Activated naive CD4-positive, alpha-beta T cell treated with anti-CD3 and anti-CD28 coated beads, Interleukin-2, amount 50 U/mL, for 24 hours (primary cell): ENCODE data around the gene PTTG1.
A peak's percentile ranks its signal among the peaks of the same experiment; 100 is the strongest.

Experiments used
- H3K27ac Mint-ChIP-seq: one replicate; pipeline ENCODE4 v1.8.0; 2021; ENCODE audit warnings: mild to moderate bottlenecking, mixed read lengths
- H3K27me3 Mint-ChIP-seq: one replicate; pipeline ENCODE4 v1.8.0; 2021; ENCODE audit warnings: mixed read lengths
- H3K36me3 Mint-ChIP-seq: one replicate; pipeline ENCODE4 v1.8.0; 2021; ENCODE audit warnings: mixed read lengths
- H3K4me1 Mint-ChIP-seq: one replicate; pipeline ENCODE4 v1.8.0; 2021; ENCODE audit warnings: mixed read lengths
- H3K4me3 Mint-ChIP-seq: one replicate; pipeline ENCODE4 v1.8.0; 2021; ENCODE audit warnings: mild to moderate bottlenecking, mixed read lengths
- H3K9me3 Mint-ChIP-seq: one replicate; pipeline ENCODE4 v1.8.0; 2021; ENCODE audit warnings: mixed read lengths

Gene PTTG1

GRCh38 chr5:160421625-160422258, at the start of gene PTTG1:
Gene PTTG1, plus strand, starts transcription at chr5:160421855. Its CDS starts 458 bp downstream, at chr5:160422313.
- Mint-ChIP-seq H3K27me3 (no peaks in the 10 kb centered on the region), H3K4me3 (peak within 1 kb of the TSS; percentile 96), H3K4me1 (peaks cover 86% of the 10 kb centered on the region), H3K9me3 (no peaks in the 10 kb centered on the region), H3K27ac (peak within 1 kb of the TSS; percentile 91), H3K36me3 (peaks cover 2% of the 10 kb centered on the region)

- H3K27ac Mint-ChIP-seq: no peak overlapping the region
- H3K27me3 Mint-ChIP-seq: peaks cover 45% of the 10 kb centered on the region
- H3K9me3 Mint-ChIP-seq: no peaks in the 10 kb centered on the region
- H3K4me1 Mint-ChIP-seq: no peaks in the 10 kb centered on the region
- H3K4me3 Mint-ChIP-seq: no peak overlapping the region
- H3K36me3 Mint-ChIP-seq: no peaks in the 10 kb centered on the region
Observed at GRCh38 chr5:160375166-160375565, 46.5 kb upstream of the PTTG1 start.

- Mint-ChIP-seq H3K4me3 (no peak overlapping the region), H3K4me1 (no peaks in the 10 kb centered on the region), H3K9me3 (no peaks in the 10 kb centered on the region), H3K36me3 (no peaks in the 10 kb centered on the region), H3K27ac (no peak overlapping the region), H3K27me3 (peaks cover 44% of the 10 kb centered on the region)
Observed at GRCh38 chr5:160375701-160376100, 46.0 kb upstream of the PTTG1 start.

- no peak overlapping the region for H3K4me3 Mint-ChIP-seq
- H3K27ac Mint-ChIP-seq: no peak overlapping the region
- H3K36me3 Mint-ChIP-seq: no peaks in the 10 kb centered on the region
- no peaks in the 10 kb centered on the region for H3K4me1 Mint-ChIP-seq
- H3K27me3 Mint-ChIP-seq: peaks cover 38% of the 10 kb centered on the region
- H3K9me3 Mint-ChIP-seq: no peaks in the 10 kb centered on the region
Observed at GRCh38 chr5:160376416-160376815, 45.2 kb upstream of the PTTG1 start.

GRCh38 chr5:160377651-160378050, 44.0 kb upstream of the PTTG1 start:
- H3K4me1 Mint-ChIP-seq: no peaks in the 10 kb centered on the region
- no peak overlapping the region for H3K4me3 Mint-ChIP-seq
- H3K27ac Mint-ChIP-seq: no peak overlapping the region
- no peaks in the 10 kb centered on the region for H3K9me3 Mint-ChIP-seq
- no peaks in the 10 kb centered on the region for H3K36me3 Mint-ChIP-seq
- peaks cover 31% of the 10 kb centered on the region for H3K27me3 Mint-ChIP-seq

GRCh38 chr5:160378330-160378729, 43.3 kb upstream of the PTTG1 start:
- H3K27ac Mint-ChIP-seq: no peak overlapping the region
- no peaks in the 10 kb centered on the region for H3K4me1 Mint-ChIP-seq
- H3K36me3 Mint-ChIP-seq: no peaks in the 10 kb centered on the region
- no peaks in the 10 kb centered on the region for H3K9me3 Mint-ChIP-seq
- no peak overlapping the region for H3K4me3 Mint-ChIP-seq
- H3K27me3 Mint-ChIP-seq: peaks cover 28% of the 10 kb centered on the region

- Mint-ChIP-seq H3K4me3 (no peak overlapping the region), H3K9me3 (no peaks in the 10 kb centered on the region), H3K36me3 (no peaks in the 10 kb centered on the region), H3K27ac (no peak overlapping the region), H3K27me3 (peaks cover 24% of the 10 kb centered on the region), H3K4me1 (no peaks in the 10 kb centered on the region)
Observed at GRCh38 chr5:160379511-160379910, 42.1 kb upstream of the PTTG1 start.

GRCh38 chr5:160380041-160380440, 41.6 kb upstream of the PTTG1 start:
- Mint-ChIP-seq H3K27me3 (peaks cover 20% of the 10 kb centered on the region), H3K27ac (no peak overlapping the region), H3K4me3 (no peak overlapping the region), H3K9me3 (no peaks in the 10 kb centered on the region), H3K4me1 (no peaks in the 10 kb centered on the region), H3K36me3 (no peaks in the 10 kb centered on the region)

GRCh38 chr5:160382346-160382745, 39.3 kb upstream of the PTTG1 start:
- Mint-ChIP-seq H3K27ac (no peak overlapping the region), H3K36me3 (no peaks in the 10 kb centered on the region), H3K27me3 (peaks cover 7% of the 10 kb centered on the region), H3K9me3 (no peaks in the 10 kb centered on the region), H3K4me1 (no peaks in the 10 kb centered on the region), H3K4me3 (no peak overlapping the region)

GRCh38 chr5:160384681-160385080, 37.0 kb upstream of the PTTG1 start:
- H3K27me3 Mint-ChIP-seq: peaks cover 3% of the 10 kb centered on the region
- H3K4me3 Mint-ChIP-seq: no peak overlapping the region
- H3K36me3 Mint-ChIP-seq: peaks cover 4% of the 10 kb centered on the region
- H3K9me3 Mint-ChIP-seq: peaks cover 8% of the 10 kb centered on the region
- H3K27ac Mint-ChIP-seq: no peak overlapping the region
- H3K4me1 Mint-ChIP-seq: no peaks in the 10 kb centered on the region

- Mint-ChIP-seq H3K36me3 (peaks cover 4% of the 10 kb centered on the region), H3K27me3 (no peaks in the 10 kb centered on the region), H3K9me3 (peaks cover 8% of the 10 kb centered on the region), H3K4me1 (no peaks in the 10 kb centered on the region), H3K27ac (no peak overlapping the region), H3K4me3 (no peak overlapping the region)
Observed at GRCh38 chr5:160385496-160385895, 36.2 kb upstream of the PTTG1 start.

- peaks cover 4% of the 10 kb centered on the region for H3K36me3 Mint-ChIP-seq
- H3K4me3 Mint-ChIP-seq: no peak overlapping the region
- no peak overlapping the region for H3K27ac Mint-ChIP-seq
- no peaks in the 10 kb centered on the region for H3K4me1 Mint-ChIP-seq
- H3K9me3 Mint-ChIP-seq: peaks cover 8% of the 10 kb centered on the region
- H3K27me3 Mint-ChIP-seq: no peaks in the 10 kb centered on the region
Observed at GRCh38 chr5:160387445-160387844, 34.2 kb upstream of the PTTG1 start.

- Mint-ChIP-seq H3K27ac (no peak overlapping the region), H3K27me3 (no peaks in the 10 kb centered on the region), H3K36me3 (peaks cover 4% of the 10 kb centered on the region), H3K4me3 (no peak overlapping the region), H3K4me1 (no peaks in the 10 kb centered on the region), H3K9me3 (peaks cover 8% of the 10 kb centered on the region)
Observed at GRCh38 chr5:160390787-160391696, 30.6 kb upstream of the PTTG1 start.

- Mint-ChIP-seq H3K4me1 (peaks cover 13% of the 10 kb centered on the region), H3K9me3 (no peaks in the 10 kb centered on the region)
Observed at GRCh38 chr5:160395111-160395510, 26.5 kb upstream of the PTTG1 start.

GRCh38 chr5:160397492-160397891, 24.2 kb upstream of the PTTG1 start:
- Mint-ChIP-seq H3K4me3 (no peak overlapping the region), H3K36me3 (peaks cover 2% of the 10 kb centered on the region), H3K4me1 (peaks cover 19% of the 10 kb centered on the region), H3K27ac (no peak overlapping the region), H3K27me3 (no peaks in the 10 kb centered on the region), H3K9me3 (no peaks in the 10 kb centered on the region)

More at GRCh38 chr5:160395111-160395510, 26.5 kb upstream of the PTTG1 start:
- no peak overlapping the region for H3K27ac Mint-ChIP-seq
- H3K4me3 Mint-ChIP-seq: no peak overlapping the region
- no peaks in the 10 kb centered on the region for H3K36me3 Mint-ChIP-seq
- no peaks in the 10 kb centered on the region for H3K27me3 Mint-ChIP-seq

- Mint-ChIP-seq H3K27me3 (no peaks in the 10 kb centered on the region), H3K4me1 (peaks cover 19% of the 10 kb centered on the region), H3K36me3 (peaks cover 6% of the 10 kb centered on the region), H3K4me3 (peak overlapping the region; percentile 93), H3K27ac (no peak overlapping the region), H3K9me3 (no peaks in the 10 kb centered on the region)
Observed at GRCh38 chr5:160398806-160399205, 22.8 kb upstream of the PTTG1 start.
